ENCODE measurements around the gene LYSMD4.
"Not testable (repeated sequence)": the region's sequence is repeated elsewhere in the genome, so short reads cannot be mapped to it uniquely, and the experiment has no call there.

Gene LYSMD4

DNA sequence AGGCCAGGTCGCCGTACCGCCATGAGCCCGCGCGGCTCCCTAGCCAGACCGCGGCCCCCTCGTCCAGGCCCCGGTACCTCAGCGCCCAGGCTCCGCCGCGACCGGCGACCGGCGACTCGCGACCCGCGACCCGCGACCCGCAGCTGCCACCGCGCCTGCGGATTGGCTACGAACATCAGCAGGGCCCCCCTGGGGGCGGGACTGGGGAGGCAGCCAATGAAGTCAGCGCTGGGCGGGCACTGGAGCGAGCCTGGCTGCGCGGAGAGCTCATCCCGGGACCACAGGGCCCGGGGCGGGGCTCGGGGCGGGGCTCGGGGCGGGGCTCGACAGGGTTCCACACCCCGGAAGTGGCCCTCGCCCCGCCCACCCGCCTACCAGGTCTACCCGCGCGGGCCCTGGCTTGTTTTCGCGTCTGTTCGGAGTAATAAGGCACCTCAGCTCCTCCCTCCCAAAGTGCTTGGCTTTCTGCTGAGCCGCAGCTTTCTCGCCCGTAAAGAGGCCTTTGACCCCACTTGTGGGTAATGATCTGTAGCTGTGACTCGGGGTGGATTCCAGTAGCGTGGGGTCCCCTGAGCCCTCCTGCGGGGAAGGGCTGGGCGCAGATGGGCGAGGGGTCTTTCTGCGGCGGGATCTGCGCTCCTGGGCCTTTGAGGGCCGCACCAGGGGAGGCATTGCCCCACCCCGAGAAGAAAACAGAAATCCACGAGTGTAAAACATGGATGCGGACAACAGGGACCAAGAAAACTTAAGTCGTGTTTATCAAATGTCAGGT, at the start of gene LYSMD4:
Gene LYSMD4 (minus strand): TSS at position 170 of the 772 bp plus-strand sequence. CDS start 1,438 bp downstream, outside the sequence.
- Mint-ChIP-seq H3K27ac (peak within 1 kb of the TSS; percentile 92), H3K4me3 (peak within 1 kb of the TSS; percentile 81), H3K9me3 (no peaks in the 10 kb centered on the region), H3K36me3 (ENCODE audit: low read depth) (no peaks in the 10 kb centered on the region), H3K4me1 (ENCODE audit: low read depth) (peaks cover 27% of the 10 kb centered on the region), H3K27me3 (no peaks in the 10 kb centered on the region)

DNA sequence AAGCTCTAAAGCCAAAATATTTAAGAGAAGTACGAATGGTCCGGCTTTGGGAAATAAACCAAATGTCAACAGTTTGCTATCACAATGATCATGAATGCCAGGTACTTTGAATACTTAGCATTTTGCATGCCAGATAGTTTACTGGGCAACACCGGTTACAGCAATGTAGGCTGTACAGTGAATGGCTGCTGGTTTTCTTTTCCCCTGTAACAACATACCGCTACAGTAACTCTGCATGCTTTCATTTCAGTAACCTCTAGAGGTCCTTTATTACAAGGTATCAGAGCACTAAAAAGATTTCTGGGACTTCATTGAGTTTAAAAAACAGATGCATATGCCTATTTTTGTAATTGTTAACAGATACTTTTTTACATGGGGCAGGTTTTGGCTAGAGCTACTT, 48.8 kb upstream of the LYSMD4 start:
- H3K27ac Mint-ChIP-seq; H3K4me3 Mint-ChIP-seq; H3K4me1 Mint-ChIP-seq (ENCODE audit: low read depth); H3K9me3 Mint-ChIP-seq; H3K36me3 Mint-ChIP-seq (ENCODE audit: low read depth): not testable (repeated sequence)
- peaks cover 13% of the 10 kb centered on the region for H3K27me3 Mint-ChIP-seq

DNA sequence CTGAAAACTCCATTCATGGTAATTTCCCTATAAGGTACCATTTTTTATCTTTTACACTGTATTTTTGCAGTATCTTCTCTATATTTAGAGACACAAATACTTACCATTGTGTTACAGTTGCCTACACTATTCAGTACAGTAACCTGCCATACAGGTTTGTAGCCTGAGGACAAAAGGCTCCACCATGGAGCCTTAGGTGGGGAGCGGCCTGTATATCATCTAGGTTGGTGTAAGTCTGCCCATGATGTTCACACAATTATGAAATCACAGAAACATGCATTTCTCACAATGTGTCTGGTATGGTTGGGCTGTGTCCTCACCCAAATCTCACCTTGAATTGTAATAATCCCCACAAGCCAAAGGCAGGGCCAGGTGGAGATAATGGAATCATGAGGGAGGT, 43.9 kb upstream of the LYSMD4 start:
- no peak overlapping the region for H3K4me3 Mint-ChIP-seq
- H3K27ac Mint-ChIP-seq = no peak overlapping the region
- peaks cover 5% of the 10 kb centered on the region for H3K27me3 Mint-ChIP-seq
- no peaks in the 10 kb centered on the region for H3K36me3 Mint-ChIP-seq (ENCODE audit: low read depth)
- H3K4me1 Mint-ChIP-seq (ENCODE audit: low read depth) = no peaks in the 10 kb centered on the region
- H3K9me3 Mint-ChIP-seq = no peaks in the 10 kb centered on the region

DNA sequence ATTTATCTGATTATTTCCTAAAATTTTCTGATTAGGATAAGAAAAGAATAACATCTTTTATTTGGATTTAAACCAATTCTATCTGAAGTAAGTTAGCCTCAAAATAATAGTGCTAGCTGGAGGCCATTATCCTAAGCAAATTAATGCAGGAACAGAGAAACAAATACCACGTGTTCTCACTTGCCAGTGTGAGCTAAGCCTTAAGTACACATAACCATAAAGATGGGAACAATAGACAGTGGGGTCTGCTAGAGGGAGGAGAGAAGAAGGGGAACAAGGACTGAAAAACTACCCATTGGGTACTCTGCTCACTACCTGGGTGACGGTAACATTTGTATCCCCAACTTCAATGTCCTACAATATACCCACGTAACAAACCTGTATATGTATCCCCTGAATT, 31.3 kb upstream of the LYSMD4 start:
- Mint-ChIP-seq H3K4me1 (ENCODE audit: low read depth) (no peaks in the 10 kb centered on the region), H3K36me3 (ENCODE audit: low read depth) (no peaks in the 10 kb centered on the region), H3K27ac (no peak overlapping the region), H3K27me3 (no peaks in the 10 kb centered on the region), H3K9me3 (no peaks in the 10 kb centered on the region), H3K4me3 (no peak overlapping the region)

DNA sequence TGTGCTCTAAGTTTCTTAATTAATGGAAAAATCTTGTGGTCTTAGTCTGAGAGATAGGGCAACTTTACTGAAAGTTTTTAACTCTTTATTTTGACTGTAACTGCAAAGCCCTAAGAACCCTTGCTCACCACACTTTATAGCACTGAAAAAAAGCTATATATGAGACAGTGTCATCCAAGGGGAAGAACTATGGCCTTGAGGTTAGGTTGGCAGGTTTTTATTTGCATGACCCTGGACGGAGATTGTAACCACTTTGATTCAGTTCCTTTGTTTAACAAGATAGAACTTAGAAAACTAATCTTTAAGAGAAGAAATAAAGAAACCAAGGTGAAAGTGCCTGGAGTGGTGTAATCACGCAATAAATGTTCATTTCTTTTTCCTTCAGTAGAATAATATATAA, 30.6 kb upstream of the LYSMD4 start:
- Mint-ChIP-seq H3K27ac (no peak overlapping the region), H3K9me3 (no peaks in the 10 kb centered on the region), H3K36me3 (ENCODE audit: low read depth) (no peaks in the 10 kb centered on the region), H3K4me1 (ENCODE audit: low read depth) (no peaks in the 10 kb centered on the region), H3K27me3 (no peaks in the 10 kb centered on the region), H3K4me3 (no peak overlapping the region)

DNA sequence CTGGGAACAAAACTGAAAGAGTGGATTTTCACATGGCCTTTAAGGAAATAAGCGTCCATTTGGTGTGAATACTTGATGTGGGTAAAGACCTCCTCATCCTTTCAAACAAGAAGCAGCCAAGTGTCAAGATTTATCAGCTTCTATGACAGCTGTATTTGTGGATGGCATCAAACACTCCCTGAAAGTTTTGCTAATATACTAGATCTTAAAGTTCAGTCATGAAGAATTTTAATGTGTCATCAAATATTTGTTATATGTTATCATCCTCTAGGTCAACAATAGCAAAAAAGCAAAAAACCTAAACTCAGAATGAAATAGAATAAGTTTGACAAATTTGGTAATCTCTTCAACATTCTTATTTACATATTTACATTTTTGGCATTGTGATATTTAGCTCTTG, 29.1 kb upstream of the LYSMD4 start:
- Mint-ChIP-seq H3K27ac (no peak overlapping the region), H3K9me3 (no peaks in the 10 kb centered on the region), H3K36me3 (ENCODE audit: low read depth) (no peaks in the 10 kb centered on the region), H3K4me3 (no peak overlapping the region), H3K4me1 (ENCODE audit: low read depth) (no peaks in the 10 kb centered on the region), H3K27me3 (no peaks in the 10 kb centered on the region)

DNA sequence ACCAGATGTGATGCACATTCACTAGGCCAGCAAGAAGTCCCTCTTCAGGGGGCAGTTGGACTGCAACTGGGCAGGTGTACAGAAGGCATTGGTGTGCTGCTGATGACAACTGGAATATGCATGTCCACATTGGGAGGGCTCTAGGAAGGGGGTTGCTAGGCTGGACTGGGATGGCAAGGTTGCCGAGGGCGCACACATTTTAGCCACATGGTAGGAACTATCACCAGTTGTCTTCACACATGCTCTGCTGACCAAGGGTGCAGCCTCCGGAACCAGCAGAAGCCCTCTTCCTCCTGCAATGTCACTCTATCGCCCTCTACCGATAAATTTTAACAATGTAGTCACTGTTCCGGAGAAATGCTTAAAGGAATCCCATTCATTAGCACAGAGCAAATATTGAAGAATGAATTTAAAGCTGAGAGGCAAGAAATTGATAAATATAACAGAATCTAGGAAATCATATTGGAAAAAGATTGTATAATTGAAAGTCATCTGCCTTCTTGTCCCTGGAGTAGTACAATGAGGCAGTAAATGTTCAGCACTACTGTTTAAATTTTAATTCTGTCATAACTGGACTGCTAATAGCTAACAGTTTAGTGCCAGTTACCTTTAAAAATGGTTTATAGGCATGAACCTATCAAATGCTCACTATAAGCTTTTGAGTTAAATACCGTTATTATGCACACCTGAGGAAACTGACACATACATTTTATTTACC, 22.6 kb upstream of the LYSMD4 start:
- no peak overlapping the region for H3K27ac Mint-ChIP-seq
- H3K27me3 Mint-ChIP-seq = no peaks in the 10 kb centered on the region
- H3K9me3 Mint-ChIP-seq = no peaks in the 10 kb centered on the region
- no peaks in the 10 kb centered on the region for H3K36me3 Mint-ChIP-seq (ENCODE audit: low read depth)
- peaks cover 6% of the 10 kb centered on the region for H3K4me1 Mint-ChIP-seq (ENCODE audit: low read depth)
- no peak overlapping the region for H3K4me3 Mint-ChIP-seq

DNA sequence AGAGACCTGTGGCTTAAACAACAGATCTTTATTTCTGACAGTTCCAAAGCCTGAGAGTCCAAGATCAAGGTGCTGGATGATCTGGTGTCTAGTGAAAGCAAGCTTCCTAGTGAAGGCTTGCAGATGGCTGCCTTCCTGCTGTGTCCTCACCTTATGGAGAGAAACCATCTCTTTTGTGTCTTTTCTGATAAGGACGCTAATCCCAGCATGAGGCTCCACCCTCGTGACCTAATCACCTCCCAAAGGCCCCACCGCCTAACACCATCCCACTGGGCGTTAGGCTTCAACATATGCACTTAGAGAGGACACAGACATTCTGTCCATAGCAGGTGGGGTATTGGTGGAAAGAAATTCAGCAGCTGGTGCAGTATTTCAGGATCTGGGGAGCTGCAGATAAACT, 19.8 kb upstream of the LYSMD4 start:
- H3K9me3 Mint-ChIP-seq = no peaks in the 10 kb centered on the region

DNA sequence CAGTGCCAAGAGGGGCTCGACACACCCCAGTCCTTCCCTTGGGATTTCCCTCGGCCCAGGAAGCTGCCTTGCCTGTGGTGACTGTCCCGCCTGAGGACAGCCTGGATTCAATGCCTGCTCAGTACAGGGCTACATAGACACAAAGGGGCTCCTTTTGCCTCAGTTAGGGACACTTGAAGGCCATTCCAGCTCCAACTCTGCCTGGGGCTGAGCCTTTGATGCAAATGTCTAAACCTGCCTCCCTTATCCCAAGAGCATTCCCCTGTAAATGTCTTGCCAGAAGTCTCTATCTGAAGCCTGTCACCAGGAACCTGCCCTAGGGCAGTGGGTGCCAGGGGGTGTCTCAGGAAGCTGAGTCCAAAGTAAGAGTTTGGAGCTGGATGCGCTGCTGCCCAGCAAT, 19.3 kb upstream of the LYSMD4 start:
- peaks cover 6% of the 10 kb centered on the region for H3K4me1 Mint-ChIP-seq (ENCODE audit: low read depth)
- H3K27ac Mint-ChIP-seq = no peak overlapping the region
- no peak overlapping the region for H3K4me3 Mint-ChIP-seq
- H3K9me3 Mint-ChIP-seq = no peaks in the 10 kb centered on the region
- no peaks in the 10 kb centered on the region for H3K27me3 Mint-ChIP-seq
- no peaks in the 10 kb centered on the region for H3K36me3 Mint-ChIP-seq (ENCODE audit: low read depth)

More for the DNA sequence above, 19.8 kb upstream of the LYSMD4 start:
- Mint-ChIP-seq H3K27ac (no peak overlapping the region), H3K4me3 (no peak overlapping the region), H3K36me3 (ENCODE audit: low read depth) (no peaks in the 10 kb centered on the region), H3K27me3 (no peaks in the 10 kb centered on the region), H3K4me1 (ENCODE audit: low read depth) (peaks cover 6% of the 10 kb centered on the region)

DNA sequence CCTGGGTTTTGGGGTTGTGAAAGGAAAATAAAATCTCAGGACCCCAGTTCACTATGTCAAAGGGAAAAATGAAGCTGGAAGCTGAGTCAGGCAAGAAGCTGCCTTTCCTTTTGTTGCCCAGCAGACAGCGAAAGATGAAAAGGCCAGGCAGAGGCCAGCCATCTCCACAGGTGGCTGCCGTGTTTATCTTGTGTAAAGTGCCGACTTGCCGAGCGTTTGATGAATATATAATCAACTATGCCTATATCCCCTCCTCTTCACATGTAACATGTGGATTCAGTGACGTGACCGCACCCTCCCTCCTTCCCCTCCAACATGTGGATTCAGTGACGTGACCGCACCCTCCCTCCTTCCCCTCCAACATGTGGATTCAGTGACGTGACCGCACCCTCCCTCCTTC, 17.1 kb upstream of the LYSMD4 start:
- not testable (repeated sequence) for H3K27me3 Mint-ChIP-seq; H3K4me3 Mint-ChIP-seq; H3K4me1 Mint-ChIP-seq (ENCODE audit: low read depth)

DNA sequence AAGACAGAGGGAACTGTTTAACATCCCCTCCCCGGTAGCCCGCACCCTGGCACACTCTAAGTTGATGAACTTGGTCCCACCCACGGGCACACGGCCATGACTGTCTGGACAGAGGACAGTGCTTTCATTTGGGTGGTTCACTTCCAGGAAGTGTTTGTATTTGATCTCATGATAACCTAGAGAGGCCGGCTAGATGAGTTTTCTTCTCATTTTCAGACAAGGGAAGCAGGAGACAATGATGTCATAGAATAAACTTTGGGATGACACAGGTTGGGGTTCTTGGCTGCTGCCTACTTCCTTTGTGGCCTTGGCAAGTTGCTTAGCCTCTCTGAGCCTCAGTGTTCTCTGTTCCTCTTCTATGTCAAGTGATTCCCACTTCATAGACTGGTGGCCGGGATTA, 16.1 kb upstream of the LYSMD4 start:
- Mint-ChIP-seq H3K4me3 (no peak overlapping the region), H3K36me3 (ENCODE audit: low read depth) (no peaks in the 10 kb centered on the region), H3K27me3 (no peaks in the 10 kb centered on the region), H3K4me1 (ENCODE audit: low read depth) (no peaks in the 10 kb centered on the region), H3K9me3 (no peaks in the 10 kb centered on the region), H3K27ac (no peak overlapping the region)

More for the DNA sequence above, 17.1 kb upstream of the LYSMD4 start:
- H3K36me3 Mint-ChIP-seq (ENCODE audit: low read depth); H3K27ac Mint-ChIP-seq; H3K9me3 Mint-ChIP-seq: not testable (repeated sequence)

DNA sequence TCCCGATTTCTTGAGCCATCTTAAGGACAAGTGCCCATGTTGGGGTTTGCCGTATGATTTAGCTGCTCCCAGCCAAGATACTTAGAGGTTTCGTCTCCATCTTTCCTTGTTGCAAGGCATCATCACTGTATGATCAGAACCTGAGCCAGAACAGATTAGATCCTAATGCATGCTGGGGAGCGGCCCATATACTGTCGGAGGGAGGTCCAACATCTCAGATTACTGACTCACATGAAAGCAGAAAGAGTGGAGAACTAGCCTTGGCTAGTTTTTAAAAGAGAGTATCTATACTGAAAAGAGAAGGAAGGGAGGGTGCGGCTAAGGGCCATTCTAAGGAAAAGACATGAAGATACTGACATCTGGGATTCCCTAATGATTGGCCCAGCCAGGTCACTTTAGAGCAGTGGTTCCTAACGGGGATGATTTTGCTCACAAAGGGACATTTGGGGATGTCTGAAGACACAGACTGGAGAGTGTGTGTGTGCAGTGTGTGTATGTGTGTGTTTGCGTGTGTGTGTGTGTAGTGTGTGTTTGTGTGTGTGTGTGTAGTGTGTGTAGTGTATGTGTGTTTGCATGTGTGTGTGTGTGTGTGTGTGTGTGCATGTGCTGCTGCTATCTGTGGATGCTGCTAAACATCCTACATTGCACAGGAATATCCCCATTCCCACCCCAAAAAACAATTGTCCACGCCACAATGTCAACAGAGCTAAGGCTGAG, 12.3 kb upstream of the LYSMD4 start:
- Mint-ChIP-seq H3K36me3 (ENCODE audit: low read depth) (no peaks in the 10 kb centered on the region), H3K4me3 (no peak overlapping the region), H3K27me3 (no peaks in the 10 kb centered on the region), H3K27ac (no peak overlapping the region), H3K9me3 (no peaks in the 10 kb centered on the region), H3K4me1 (ENCODE audit: low read depth) (no peaks in the 10 kb centered on the region)

DNA sequence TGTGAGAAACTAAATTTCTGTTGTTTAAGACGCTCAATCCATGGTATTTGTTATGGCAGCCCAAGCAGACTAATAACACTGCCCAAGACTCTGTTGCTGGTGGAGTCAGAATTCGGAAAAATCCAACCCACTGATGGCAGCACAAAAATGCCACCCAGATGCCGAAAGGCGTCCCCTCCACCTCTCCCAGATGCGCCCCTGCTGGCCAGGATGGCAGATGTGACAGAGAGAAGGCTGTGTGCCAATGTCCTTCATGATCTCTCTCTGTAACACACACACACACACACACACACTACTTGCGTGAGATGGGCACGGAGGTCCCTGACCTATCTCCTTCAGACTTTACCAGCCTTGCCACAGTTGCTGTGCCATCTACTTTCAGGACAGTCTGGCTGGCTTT, 10.9 kb upstream of the LYSMD4 start:
- no peak overlapping the region for H3K27ac Mint-ChIP-seq
- H3K27me3 Mint-ChIP-seq = no peaks in the 10 kb centered on the region
- H3K4me3 Mint-ChIP-seq = no peak overlapping the region
- no peaks in the 10 kb centered on the region for H3K36me3 Mint-ChIP-seq (ENCODE audit: low read depth)
- no peaks in the 10 kb centered on the region for H3K4me1 Mint-ChIP-seq (ENCODE audit: low read depth)
- H3K9me3 Mint-ChIP-seq = no peaks in the 10 kb centered on the region

DNA sequence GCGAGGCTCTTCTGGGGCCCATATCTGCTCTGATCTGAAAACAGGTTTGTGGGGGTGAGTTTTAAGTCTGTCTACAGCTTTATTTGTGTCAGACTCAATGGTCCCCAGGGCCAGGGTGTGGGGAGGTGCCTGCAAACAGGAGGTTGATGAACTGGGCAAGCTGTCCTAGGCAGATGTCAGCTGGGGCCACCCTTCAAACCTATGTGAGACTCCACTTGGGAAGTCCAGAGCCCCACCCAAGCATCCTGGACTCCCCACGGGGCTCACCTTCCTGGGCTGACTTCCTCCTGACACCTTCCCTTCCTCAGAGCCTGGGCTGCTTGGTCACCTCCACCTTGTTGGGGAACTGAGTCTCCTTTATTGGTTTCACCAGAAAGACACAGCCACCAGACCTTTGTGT, 8.6 kb upstream of the LYSMD4 start:
- Mint-ChIP-seq H3K36me3 (ENCODE audit: low read depth) (no peaks in the 10 kb centered on the region), H3K27ac (no peak overlapping the region), H3K9me3 (no peaks in the 10 kb centered on the region), H3K4me1 (ENCODE audit: low read depth) (peaks cover under 1% of the 10 kb centered on the region), H3K27me3 (no peaks in the 10 kb centered on the region), H3K4me3 (no peak overlapping the region)

Measured in stimulated activated naive CD8-positive, alpha-beta T cell treated with anti-CD3 and anti-CD28 coated beads, Interleukin-15, Interleukin-2, amounts not matched to agents 100 ng/mL and 50 ng/mL, for 24 hours (primary cell).